IgD-negative memory B cell (primary cell): ENCODE data around the gene PLD4. TPM values are rescaled to one million over a fixed set of nuclear protein-coding genes. Genes with fewer than 3 reads are reported as not detected.

Experiments used
- H3K27ac Mint-ChIP-seq, 3 donors: one replicate each; pipeline ENCODE4 v1.8.0; 2020 to 2022; ENCODE audit warnings: mild to moderate bottlenecking in 3 of 3, mixed read lengths in 3 of 3, moderate library complexity in 1 of 3
- H3K27me3 Mint-ChIP-seq: one replicate; pipeline ENCODE4 v1.8.0; 2021; ENCODE audit warnings: mixed read lengths
- H3K36me3 Mint-ChIP-seq: one replicate; pipeline ENCODE4 v1.8.0; 2020; ENCODE audit warnings: mild to moderate bottlenecking, mixed read lengths
- H3K4me1 Mint-ChIP-seq, 3 donors: one replicate each; pipeline ENCODE4 v1.8.0; 2020 to 2022; ENCODE audit warnings: mixed read lengths in 3 of 3, mild to moderate bottlenecking in 1 of 3
- H3K4me3 Mint-ChIP-seq, 4 donors: one replicate each; pipeline ENCODE4 v1.8.0; 2020 to 2022; ENCODE audit warnings: mild to moderate bottlenecking in 4 of 4, mixed read lengths in 4 of 4, moderate library complexity in 3 of 4
- H3K9me3 Mint-ChIP-seq, 3 donors: one replicate each; pipeline ENCODE4 v1.8.0; 2020 to 2021; ENCODE audit warnings: mixed read lengths in 3 of 3, mild to moderate bottlenecking in 1 of 3
- polyA plus RNA-seq: library from polyadenylated mRNA; unstranded; fragments of 300-500 nt; fragmentation: Illumina TruSeq; gene quantifications from one replicate; pipeline ENCODE4 v1.2.3, GENCODE V29; 2021

PLD4 gene
- 103 TPM for polyA plus RNA-seq

GRCh38 chr14:104924421-104925213 lies at the start of gene PLD4:
Gene PLD4 (plus strand): TSS chr14:104924879. CDS start chr14:104927141, 2,262 bp downstream.
- Mint-ChIP-seq H3K9me3 (no peaks in the 10 kb centered on the region), H3K27me3 (no peaks in the 10 kb centered on the region), H3K36me3 (peaks cover 1% of the 10 kb centered on the region), H3K4me3 (peak within 1 kb of the TSS; percentile 79 to 97 (median 87)), H3K27ac (peak within 1 kb of the TSS; percentile 78 to 91 (median 88)), H3K4me1 (peaks cover 24 to 39% (median 31%) of the 10 kb centered on the region in 3 donors)

- Mint-ChIP-seq H3K9me3 (no peaks in the 10 kb centered on the region), H3K4me3 (peak overlapping the region in 1 of 4 donors; percentile 17), H3K27ac (no peak overlapping the region), H3K36me3 (no peaks in the 10 kb centered on the region), H3K4me1 (peaks cover 4 to 6% (median 4%) of the 10 kb centered on the region in 3 donors), H3K27me3 (peaks cover 9% of the 10 kb centered on the region)
Observed at GRCh38 chr14:104875412-104875751, 49.3 kb upstream of the PLD4 start.

- peaks cover 0 to 2% (median 0%) of the 10 kb centered on the region in 3 donors for H3K9me3 Mint-ChIP-seq
- H3K4me3 Mint-ChIP-seq, result no peak overlapping the region
- peaks cover under 1% of the 10 kb centered on the region for H3K36me3 Mint-ChIP-seq
- H3K27ac Mint-ChIP-seq, result no peak overlapping the region
- peaks cover 9% of the 10 kb centered on the region for H3K27me3 Mint-ChIP-seq
- peaks cover 4 to 6% (median 4%) of the 10 kb centered on the region in 3 donors for H3K4me1 Mint-ChIP-seq
Observed at GRCh38 chr14:104875811-104876210, 48.9 kb upstream of the PLD4 start.

GRCh38 chr14:104876251-104876699 lies 48.4 kb upstream of the PLD4 start:
- H3K27ac Mint-ChIP-seq, result no peak overlapping the region

GRCh38 chr14:104877066-104877805 lies 47.4 kb upstream of the PLD4 start:
- Mint-ChIP-seq H3K9me3 (peaks cover 0 to 2% (median 0%) of the 10 kb centered on the region in 3 donors), H3K27me3 (peaks cover 9% of the 10 kb centered on the region), H3K27ac (no peak overlapping the region), H3K4me1 (peaks cover 4 to 6% (median 4%) of the 10 kb centered on the region in 3 donors), H3K36me3 (peaks cover 2% of the 10 kb centered on the region), H3K4me3 (no peak overlapping the region)

More at GRCh38 chr14:104876251-104876699, 48.4 kb upstream of the PLD4 start:
- peaks cover 2% of the 10 kb centered on the region for H3K36me3 Mint-ChIP-seq
- peaks cover 0 to 2% (median 0%) of the 10 kb centered on the region in 3 donors for H3K9me3 Mint-ChIP-seq
- no peak overlapping the region for H3K4me3 Mint-ChIP-seq
- peaks cover 9% of the 10 kb centered on the region for H3K27me3 Mint-ChIP-seq
- H3K4me1 Mint-ChIP-seq, result peaks cover 4 to 6% (median 4%) of the 10 kb centered on the region in 3 donors

GRCh38 chr14:104877806-104878550 lies 46.7 kb upstream of the PLD4 start:
- Mint-ChIP-seq H3K9me3 (peaks cover 0 to 2% (median 0%) of the 10 kb centered on the region in 3 donors), H3K27ac (no peak overlapping the region), H3K27me3 (peaks cover 4% of the 10 kb centered on the region), H3K4me1 (no peaks in the 10 kb centered on the region), H3K36me3 (peaks cover 2% of the 10 kb centered on the region), H3K4me3 (no peak overlapping the region)

- H3K36me3 Mint-ChIP-seq, result peaks cover 2% of the 10 kb centered on the region
- H3K27me3 Mint-ChIP-seq, result peaks cover 5% of the 10 kb centered on the region
- peaks cover 0 to 2% (median 0%) of the 10 kb centered on the region in 3 donors for H3K9me3 Mint-ChIP-seq
- no peaks in the 10 kb centered on the region for H3K4me1 Mint-ChIP-seq
- H3K4me3 Mint-ChIP-seq, result no peak overlapping the region
- no peak overlapping the region for H3K27ac Mint-ChIP-seq
Observed at GRCh38 chr14:104878582-104878981, 46.1 kb upstream of the PLD4 start.

GRCh38 chr14:104879201-104879982 lies 45.3 kb upstream of the PLD4 start:
- Mint-ChIP-seq H3K27ac (no peak overlapping the region), H3K4me1 (no peaks in the 10 kb centered on the region), H3K36me3 (peaks cover 2% of the 10 kb centered on the region), H3K9me3 (peaks cover 0 to 2% (median 0%) of the 10 kb centered on the region in 3 donors), H3K27me3 (peaks cover 5% of the 10 kb centered on the region), H3K4me3 (no peak overlapping the region)

- H3K4me3 Mint-ChIP-seq, result no peak overlapping the region
- H3K27ac Mint-ChIP-seq, result no peak overlapping the region
- H3K36me3 Mint-ChIP-seq, result peaks cover 2% of the 10 kb centered on the region
- H3K4me1 Mint-ChIP-seq, result no peaks in the 10 kb centered on the region
- H3K27me3 Mint-ChIP-seq, result peaks cover 4% of the 10 kb centered on the region
- H3K9me3 Mint-ChIP-seq, result peaks cover 0 to 2% (median 0%) of the 10 kb centered on the region in 3 donors
Observed at GRCh38 chr14:104879983-104880565, 44.6 kb upstream of the PLD4 start.

GRCh38 chr14:104880584-104881210 lies 44.0 kb upstream of the PLD4 start:
- no peaks in the 10 kb centered on the region for H3K4me1 Mint-ChIP-seq
- no peak overlapping the region for H3K27ac Mint-ChIP-seq
- H3K4me3 Mint-ChIP-seq, result no peak overlapping the region
- peaks cover 0 to 2% (median 0%) of the 10 kb centered on the region in 3 donors for H3K9me3 Mint-ChIP-seq
- H3K36me3 Mint-ChIP-seq, result peaks cover 2% of the 10 kb centered on the region
- H3K27me3 Mint-ChIP-seq, result peaks cover 6% of the 10 kb centered on the region

GRCh38 chr14:104881369-104881979 lies 43.2 kb upstream of the PLD4 start:
- H3K9me3 Mint-ChIP-seq, result peaks cover 0 to 2% (median 0%) of the 10 kb centered on the region in 3 donors
- H3K27me3 Mint-ChIP-seq, result peaks cover 6% of the 10 kb centered on the region
- no peaks in the 10 kb centered on the region for H3K4me1 Mint-ChIP-seq
- no peak overlapping the region for H3K4me3 Mint-ChIP-seq
- peaks cover 2% of the 10 kb centered on the region for H3K36me3 Mint-ChIP-seq
- no peak overlapping the region for H3K27ac Mint-ChIP-seq

- Mint-ChIP-seq H3K4me3 (no peak overlapping the region), H3K36me3 (peaks cover 2% of the 10 kb centered on the region), H3K9me3 (peaks cover 0 to 2% (median 0%) of the 10 kb centered on the region in 3 donors), H3K4me1 (no peaks in the 10 kb centered on the region), H3K27me3 (peaks cover 6% of the 10 kb centered on the region), H3K27ac (no peak overlapping the region)
Observed at GRCh38 chr14:104882325-104882973, 42.2 kb upstream of the PLD4 start.
